ENCODE measurements around the gene TLR3. TPM values are rescaled to one million over a fixed set of nuclear protein-coding genes. Genes with fewer than 3 reads are reported as not detected.
"Not testable (repeated sequence)": the region's sequence is repeated elsewhere in the genome, so short reads cannot be mapped to it uniquely, and the experiment has no call there.

TLR3 gene
- total and polyA plus RNA-seq, 4 donors, result 3.2 to 15.1 (median 10.2) TPM

DNA sequence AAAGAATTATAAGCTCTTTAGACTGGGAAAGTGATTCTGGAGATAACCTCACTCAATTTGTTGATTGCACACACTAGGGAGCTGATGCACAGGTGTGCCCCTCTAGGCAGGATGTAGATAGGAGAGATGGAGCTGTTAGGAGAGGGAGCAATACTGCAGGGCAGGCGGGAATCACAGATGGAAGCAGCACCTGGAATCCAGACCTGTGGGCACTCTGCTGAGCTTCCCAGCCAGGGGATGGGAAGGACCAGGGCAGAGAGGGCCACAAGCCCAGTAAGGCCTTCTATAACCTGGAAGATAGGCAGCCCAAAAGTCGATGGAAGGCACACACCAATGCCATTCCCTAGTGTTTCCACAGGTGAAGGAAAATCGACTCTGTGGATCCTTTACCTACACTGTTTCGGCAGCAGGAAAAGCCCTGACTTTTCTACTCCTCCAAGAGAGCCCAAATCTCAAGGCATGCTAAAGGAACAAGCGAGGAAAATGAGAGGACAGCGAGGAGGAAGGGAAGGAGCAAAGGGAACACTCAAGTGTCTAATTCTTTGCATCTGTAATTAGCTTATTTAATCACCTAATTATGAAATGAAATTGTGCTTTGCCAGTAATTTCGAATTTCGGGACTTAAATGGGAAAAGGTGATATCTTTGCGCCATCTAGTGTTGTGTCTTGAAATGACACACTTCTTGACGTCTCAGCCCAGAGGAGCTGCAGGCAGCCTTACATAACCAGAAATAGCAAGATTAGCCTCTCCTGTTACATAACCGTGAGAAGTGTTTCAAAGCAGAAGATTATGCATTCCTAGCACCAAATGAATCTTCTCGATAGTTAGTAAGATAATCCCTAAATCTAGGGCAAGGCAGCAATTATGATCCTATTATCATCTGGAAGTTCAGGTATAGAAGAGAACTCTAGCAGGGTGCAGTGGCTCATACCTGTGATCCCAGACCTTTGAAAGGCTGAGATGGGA lies 31.0 kb upstream of the TLR3 start:
- Histone ChIP-seq H3K9ac (ENCODE audit: insufficient read depth in 1 of 2, low read length in 2 of 2) (no peak overlapping the region), H3K4me1 (ENCODE audit: control insufficient read depth in 5 of 5, insufficient read depth in 5 of 5, low read length in 5 of 5) (peaks cover 0 to 6% (median 2%) of the 10 kb centered on the region in 5 donors), H3K36me3 (ENCODE audit: control insufficient read depth in 4 of 4, insufficient read depth in 4 of 4, low read length in 4 of 4) (no peaks in the 10 kb centered on the region), H3K9me3 (ENCODE audit: control insufficient read depth in 4 of 4, insufficient read depth in 3 of 4, low read length in 3 of 4) (peaks cover 0 to 4% (median under 1%) of the 10 kb centered on the region in 4 donors), H3K27me3 (ENCODE audit: control insufficient read depth in 3 of 3, insufficient read depth in 3 of 3, low read length in 2 of 3) (no peaks in the 10 kb centered on the region), H3K4me3 (no peak overlapping the region), H3K27ac (ENCODE audit: low read depth in 1 of 2, low read length in 1 of 2) (no peak overlapping the region)
- TF ChIP-seq, protein P1, sequence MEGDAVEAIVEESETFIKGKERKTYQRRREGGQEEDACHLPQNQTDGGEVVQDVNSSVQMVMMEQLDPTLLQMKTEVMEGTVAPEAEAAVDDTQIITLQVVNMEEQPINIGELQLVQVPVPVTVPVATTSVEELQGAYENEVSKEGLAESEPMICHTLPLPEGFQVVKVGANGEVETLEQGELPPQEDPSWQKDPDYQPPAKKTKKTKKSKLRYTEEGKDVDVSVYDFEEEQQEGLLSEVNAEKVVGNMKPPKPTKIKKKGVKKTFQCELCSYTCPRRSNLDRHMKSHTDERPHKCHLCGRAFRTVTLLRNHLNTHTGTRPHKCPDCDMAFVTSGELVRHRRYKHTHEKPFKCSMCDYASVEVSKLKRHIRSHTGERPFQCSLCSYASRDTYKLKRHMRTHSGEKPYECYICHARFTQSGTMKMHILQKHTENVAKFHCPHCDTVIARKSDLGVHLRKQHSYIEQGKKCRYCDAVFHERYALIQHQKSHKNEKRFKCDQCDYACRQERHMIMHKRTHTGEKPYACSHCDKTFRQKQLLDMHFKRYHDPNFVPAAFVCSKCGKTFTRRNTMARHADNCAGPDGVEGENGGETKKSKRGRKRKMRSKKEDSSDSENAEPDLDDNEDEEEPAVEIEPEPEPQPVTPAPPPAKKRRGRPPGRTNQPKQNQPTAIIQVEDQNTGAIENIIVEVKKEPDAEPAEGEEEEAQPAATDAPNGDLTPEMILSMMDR (IDR thresholded peaks at IDR 0.05; ENCODE audit: control extremely low read depth, extremely low read depth), result peak; percentile 76
- peak; percentile 75 to 94 (median 89) for DNase-seq
- WGBS, 2 donors, result 27 to 32% methylated on average over 12 of the region's 12 CpGs
- ATAC-seq (ENCODE audit: insufficient read depth, low FRiP score), result peak; percentile 80

DNA sequence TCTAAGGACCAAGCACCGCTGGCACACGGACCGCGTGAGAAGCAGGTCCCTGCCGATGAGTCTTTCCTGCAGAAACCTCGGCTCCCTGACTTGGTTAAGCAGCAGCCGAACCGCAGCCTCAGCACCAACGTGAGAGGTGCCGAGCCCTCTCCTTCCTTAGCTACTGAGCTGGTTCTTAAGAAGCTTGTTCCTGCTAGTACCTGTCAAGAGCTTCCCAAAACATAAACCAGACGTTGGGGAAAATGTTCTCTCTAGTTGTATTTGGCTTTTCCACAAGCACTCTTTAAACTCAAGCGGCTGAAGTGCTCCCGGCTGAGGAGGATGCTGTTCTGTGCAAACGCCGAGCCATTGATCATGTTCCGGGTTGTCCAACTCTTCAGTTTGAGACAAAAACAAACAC lies 29.3 kb upstream of the TLR3 start:
- Histone ChIP-seq H3K4me3 (no peak overlapping the region), H3K9me3 (ENCODE audit: control insufficient read depth in 4 of 4, insufficient read depth in 3 of 4, low read length in 3 of 4) (peaks cover 0 to 4% (median 0%) of the 10 kb centered on the region in 4 donors), H3K27me3 (ENCODE audit: control insufficient read depth in 3 of 3, insufficient read depth in 3 of 3, low read length in 2 of 3) (no peaks in the 10 kb centered on the region), H3K4me1 (ENCODE audit: control insufficient read depth in 5 of 5, insufficient read depth in 5 of 5, low read length in 5 of 5) (peaks cover 0 to 6% (median 0%) of the 10 kb centered on the region in 5 donors), H3K9ac (ENCODE audit: insufficient read depth in 1 of 2, low read length in 2 of 2) (no peak overlapping the region), H3K27ac (ENCODE audit: low read depth in 1 of 2, low read length in 1 of 2) (no peak overlapping the region), H3K36me3 (ENCODE audit: control insufficient read depth in 4 of 4, insufficient read depth in 4 of 4, low read length in 4 of 4) (no peaks in the 10 kb centered on the region)
- ATAC-seq (ENCODE audit: insufficient read depth, low FRiP score) (peak; percentile 44), DNase-seq (peak in 1 of 3 donors; percentile 34)
- WGBS, 2 donors, result 56 to 66% methylated on average over 16 of the region's 16 CpGs
- TF ChIP-seq, protein P1 (IDR thresholded peaks at IDR 0.05; ENCODE audit: control extremely low read depth, extremely low read depth), result no peak

DNA sequence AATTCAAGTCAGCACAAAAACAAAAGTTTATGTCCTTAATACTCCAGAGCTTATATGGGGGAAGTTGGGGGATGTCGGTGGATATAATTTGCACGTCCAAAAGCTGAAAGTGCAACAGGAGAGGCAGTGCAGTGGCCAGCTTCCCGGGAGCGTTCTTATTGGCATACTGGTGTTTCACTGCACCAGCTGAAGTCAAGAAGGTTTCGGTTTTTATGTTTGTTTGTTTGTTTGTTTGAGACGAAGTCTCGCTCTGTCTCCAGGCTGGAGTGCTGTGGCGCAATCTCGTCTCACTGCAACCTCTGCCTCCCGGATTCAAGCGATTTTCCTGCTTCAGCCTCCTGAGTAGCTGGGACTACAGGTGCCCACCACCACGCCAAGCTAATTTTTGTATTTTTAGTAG lies 28.6 kb upstream of the TLR3 start:
- Histone ChIP-seq H3K4me1 (ENCODE audit: control insufficient read depth in 5 of 5, insufficient read depth in 5 of 5, low read length in 5 of 5) (peaks cover 0 to 6% (median 0%) of the 10 kb centered on the region in 5 donors), H3K4me3 (no peak overlapping the region), H3K9me3 (ENCODE audit: control insufficient read depth in 4 of 4, insufficient read depth in 3 of 4, low read length in 3 of 4) (no peaks in the 10 kb centered on the region), H3K9ac (ENCODE audit: insufficient read depth in 1 of 2, low read length in 2 of 2) (no peak overlapping the region), H3K27ac (ENCODE audit: low read depth in 1 of 2, low read length in 1 of 2) (no peak overlapping the region), H3K27me3 (ENCODE audit: control insufficient read depth in 3 of 3, insufficient read depth in 3 of 3, low read length in 2 of 3) (no peaks in the 10 kb centered on the region), H3K36me3 (ENCODE audit: control insufficient read depth in 4 of 4, insufficient read depth in 4 of 4, low read length in 4 of 4) (no peaks in the 10 kb centered on the region)
- DNase-seq (no peak), ATAC-seq (ENCODE audit: insufficient read depth, low FRiP score) (no peak)
- TF ChIP-seq, protein P1 (IDR thresholded peaks at IDR 0.05; ENCODE audit: control extremely low read depth, extremely low read depth), result no peak
- WGBS, 2 donors, result 75 to 90% methylated on average over 12 of the region's 12 CpGs

DNA sequence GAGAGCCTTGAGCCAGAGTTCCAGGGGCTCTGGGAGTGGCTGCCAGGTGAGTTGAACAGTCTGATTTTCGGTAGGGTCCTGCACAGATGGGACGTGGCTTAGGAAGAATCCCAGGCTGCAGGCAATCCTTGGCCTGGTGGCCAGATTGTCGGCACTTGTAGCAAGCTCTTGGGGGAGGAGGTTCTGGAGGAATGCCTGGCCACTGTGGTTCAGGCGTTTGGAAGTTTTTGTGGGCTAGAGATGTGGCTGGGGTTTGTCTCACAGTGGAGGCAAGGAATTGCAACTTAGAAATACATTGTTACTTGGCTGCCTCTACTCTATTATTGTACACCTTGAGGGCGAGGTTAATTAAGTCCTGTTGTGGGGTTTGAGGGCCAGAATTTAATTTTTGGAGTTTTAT lies 21.5 kb upstream of the TLR3 start:
- H3K27ac ChIP-seq (ENCODE audit: low read depth in 1 of 2, low read length in 1 of 2); H3K9ac ChIP-seq (ENCODE audit: insufficient read depth in 1 of 2, low read length in 2 of 2); H3K36me3 ChIP-seq (ENCODE audit: control insufficient read depth in 4 of 4, insufficient read depth in 4 of 4, low read length in 4 of 4); H3K9me3 ChIP-seq (ENCODE audit: control insufficient read depth in 4 of 4, insufficient read depth in 3 of 4, low read length in 3 of 4); H3K27me3 ChIP-seq (ENCODE audit: control insufficient read depth in 3 of 3, insufficient read depth in 3 of 3, low read length in 2 of 3); H3K4me3 ChIP-seq; ATAC-seq (ENCODE audit: insufficient read depth, low FRiP score); H3K4me1 ChIP-seq (ENCODE audit: control insufficient read depth in 5 of 5, insufficient read depth in 5 of 5, low read length in 5 of 5); DNase-seq: not testable (repeated sequence)
- 67 to 88% methylated on average over 5 of the region's 5 CpGs for whole genome bisulfite sequencing, 2 donors

DNA sequence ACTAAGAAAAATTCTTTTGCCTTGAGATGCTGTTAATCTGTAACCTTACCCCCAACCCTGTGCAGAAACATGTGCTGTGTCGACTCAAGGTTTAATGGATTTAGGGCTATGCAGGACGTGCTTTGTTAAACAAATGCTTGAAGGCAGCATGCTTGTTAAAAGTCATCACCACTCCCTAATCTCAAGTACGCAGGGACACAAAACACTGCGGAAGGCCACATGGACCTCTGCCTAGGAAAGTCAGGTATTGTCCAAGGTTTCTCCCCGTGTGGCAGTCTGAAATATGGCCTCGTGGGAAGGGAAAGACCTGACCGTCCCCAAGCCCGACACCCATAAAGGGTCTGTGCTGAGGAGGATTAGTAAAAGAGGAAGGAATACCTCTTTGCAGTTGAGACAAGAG lies 18.8 kb upstream of the TLR3 start:
- not testable (repeated sequence) for ATAC-seq (ENCODE audit: insufficient read depth, low FRiP score); H3K27me3 ChIP-seq (ENCODE audit: control insufficient read depth in 3 of 3, insufficient read depth in 3 of 3, low read length in 2 of 3); H3K9me3 ChIP-seq (ENCODE audit: control insufficient read depth in 4 of 4, insufficient read depth in 3 of 4, low read length in 3 of 4); H3K27ac ChIP-seq (ENCODE audit: low read depth in 1 of 2, low read length in 1 of 2); H3K4me3 ChIP-seq; H3K36me3 ChIP-seq (ENCODE audit: control insufficient read depth in 4 of 4, insufficient read depth in 4 of 4, low read length in 4 of 4); DNase-seq; H3K4me1 ChIP-seq (ENCODE audit: control insufficient read depth in 5 of 5, insufficient read depth in 5 of 5, low read length in 5 of 5); H3K9ac ChIP-seq (ENCODE audit: insufficient read depth in 1 of 2, low read length in 2 of 2)
- 56 to 70% methylated on average over 8 of the region's 8 CpGs for WGBS, 2 donors

All from lung (tissue), 12 donors.